ENCODE measurements around the gene FANK1.

DNA sequence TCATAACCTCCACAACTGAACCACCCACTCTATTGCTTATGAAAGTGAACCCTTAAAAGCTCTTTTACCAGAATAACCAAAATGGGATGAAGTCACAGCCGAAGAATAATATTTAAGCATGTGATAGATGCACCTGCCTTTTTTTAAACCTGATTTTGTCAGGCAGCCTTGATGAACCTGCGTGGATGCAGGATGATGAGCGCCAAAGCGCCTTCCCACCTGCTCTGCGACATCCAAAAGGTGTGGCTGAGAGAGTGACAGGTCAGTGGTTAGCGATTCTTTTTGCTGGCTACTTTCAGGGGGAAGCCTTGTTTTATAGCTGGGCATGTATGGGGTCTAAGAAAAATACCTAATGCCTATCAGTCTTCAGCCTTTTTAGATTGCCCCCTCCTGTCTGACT is 157.8 kb downstream of the FANK1 start:
- TF ChIP-seq EZH2phosphoT487 (IDR thresholded peaks at IDR 0.05; ENCODE audit: low read length) (no peak), EZH2 (optimal IDR thresholded peaks at IDR 0.05; ENCODE audit: low read depth, low read length) (no peak), CTCF (IDR thresholded peaks at IDR 0.05; ENCODE audit: low read length) (no peak)

Measured in MM.1S (cell line).